ENCODE results near the gene MBNL3.

DNA sequence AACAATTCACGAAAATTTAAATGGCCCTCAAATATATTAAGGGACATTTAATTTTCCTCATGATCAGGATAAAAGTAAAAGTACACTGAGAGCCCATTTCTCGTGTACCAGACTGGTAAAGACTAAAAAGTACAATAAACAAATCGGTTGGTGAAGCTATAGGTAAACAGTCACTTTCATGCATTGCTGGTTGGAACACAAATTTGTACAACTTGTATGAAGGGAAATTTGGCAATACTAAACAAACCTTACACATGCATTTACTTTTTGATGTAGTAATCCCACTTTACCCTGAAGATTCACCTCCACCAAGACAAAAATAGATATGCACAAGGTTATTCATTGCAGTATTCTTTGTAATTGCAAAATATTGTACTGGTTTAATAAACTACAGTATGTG, 31.4 kb upstream of the MBNL3 start:
- TF ChIP-seq POLR2A (IDR thresholded peaks at IDR 0.05; ENCODE audit: low read depth, low read length) (no peak), JUN (IDR thresholded peaks at IDR 0.05; ENCODE audit: borderline replicate concordance, insufficient read depth, insufficient read length, low read depth) (no peak)
